ENCODE data around the gene SLC9A9. TPM values are rescaled to one million over a fixed set of nuclear protein-coding genes. Genes with fewer than 3 reads are reported as not detected.

The SLC9A9 gene
- total RNA-seq, 4 donors from 2014 or later, result 7.8 to 19.6 (median 13.4) TPM

DNA sequence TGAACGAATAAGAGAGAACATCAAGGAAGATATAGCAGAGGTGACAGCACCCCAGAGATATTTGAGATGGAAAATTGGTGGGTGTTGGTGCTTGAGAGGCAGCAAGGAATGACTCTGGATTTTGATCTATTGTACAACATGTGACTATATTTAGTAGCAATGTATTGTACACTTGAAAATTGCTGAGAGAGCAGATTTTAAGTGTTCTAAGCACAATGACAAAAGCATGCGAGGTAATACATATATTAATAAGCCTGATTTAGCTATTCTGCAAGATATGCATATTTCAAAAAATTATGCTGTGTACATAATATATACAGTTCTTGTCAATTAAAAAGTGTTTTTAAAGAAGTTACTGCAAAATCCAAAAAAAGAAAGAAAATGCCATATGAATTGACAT, 194.3 kb downstream of the SLC9A9 start:
- Histone ChIP-seq H3K4me1 (no peaks in the 10 kb centered on the region), H3K4me3 (replicated peaks in 1 of 3) (no peak overlapping the region), H3K27me3 (no peaks in the 10 kb centered on the region), H3K9me3 (no peaks in the 10 kb centered on the region), H3K27ac (no peak overlapping the region), H3K36me3 (no peaks in the 10 kb centered on the region)
- intact Hi-C loops (cut with DNase I), result no loop called here
- DNase-seq, result no peak
- WGBS, 2 donors, result 95 to 98% methylated on average over 2 of the region's 2 CpGs
- no peak for TF ChIP-seq POLR2A (IDR thresholded peaks at IDR 0.05)
- TF ChIP-seq, protein P1, sequence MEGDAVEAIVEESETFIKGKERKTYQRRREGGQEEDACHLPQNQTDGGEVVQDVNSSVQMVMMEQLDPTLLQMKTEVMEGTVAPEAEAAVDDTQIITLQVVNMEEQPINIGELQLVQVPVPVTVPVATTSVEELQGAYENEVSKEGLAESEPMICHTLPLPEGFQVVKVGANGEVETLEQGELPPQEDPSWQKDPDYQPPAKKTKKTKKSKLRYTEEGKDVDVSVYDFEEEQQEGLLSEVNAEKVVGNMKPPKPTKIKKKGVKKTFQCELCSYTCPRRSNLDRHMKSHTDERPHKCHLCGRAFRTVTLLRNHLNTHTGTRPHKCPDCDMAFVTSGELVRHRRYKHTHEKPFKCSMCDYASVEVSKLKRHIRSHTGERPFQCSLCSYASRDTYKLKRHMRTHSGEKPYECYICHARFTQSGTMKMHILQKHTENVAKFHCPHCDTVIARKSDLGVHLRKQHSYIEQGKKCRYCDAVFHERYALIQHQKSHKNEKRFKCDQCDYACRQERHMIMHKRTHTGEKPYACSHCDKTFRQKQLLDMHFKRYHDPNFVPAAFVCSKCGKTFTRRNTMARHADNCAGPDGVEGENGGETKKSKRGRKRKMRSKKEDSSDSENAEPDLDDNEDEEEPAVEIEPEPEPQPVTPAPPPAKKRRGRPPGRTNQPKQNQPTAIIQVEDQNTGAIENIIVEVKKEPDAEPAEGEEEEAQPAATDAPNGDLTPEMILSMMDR (IDR thresholded peaks at IDR 0.05), result no peak

DNA sequence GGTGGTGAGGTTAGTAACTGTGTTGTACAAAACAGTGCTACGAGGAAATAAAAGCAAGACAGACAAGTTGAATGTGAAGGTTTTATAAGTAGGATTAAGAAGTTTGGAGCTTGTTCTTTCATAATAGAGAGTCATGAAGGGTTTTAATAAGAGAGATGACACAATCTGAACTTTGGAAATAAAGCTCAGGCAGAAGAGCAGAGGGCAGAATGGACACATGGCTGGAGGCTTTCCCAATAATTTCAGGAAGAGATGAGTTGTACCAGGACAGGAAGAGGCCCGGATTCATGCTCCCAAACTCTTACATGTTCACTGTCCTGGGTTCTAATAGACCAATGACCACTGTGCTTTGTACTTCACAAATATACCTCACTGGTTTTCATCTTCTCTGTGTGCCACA, 194.8 kb downstream of the SLC9A9 start:
- H3K9me3 ChIP-seq, result no peaks in the 10 kb centered on the region
- no peak overlapping the region for H3K4me3 ChIP-seq (replicated peaks in 1 of 3)
- WGBS, 2 donors, result 82 to 89% methylated on average over 2 of the region's 2 CpGs
- TF ChIP-seq, protein P1 (IDR thresholded peaks at IDR 0.05), result no peak
- no peak for TF ChIP-seq POLR2A (IDR thresholded peaks at IDR 0.05)
- no peaks in the 10 kb centered on the region for H3K27me3 ChIP-seq
- intact Hi-C loops (cut with DNase I), result no loop called here
- no peaks in the 10 kb centered on the region for H3K4me1 ChIP-seq
- H3K36me3 ChIP-seq, result no peaks in the 10 kb centered on the region
- H3K27ac ChIP-seq, result no peak overlapping the region
- DNase-seq, result no peak

DNA sequence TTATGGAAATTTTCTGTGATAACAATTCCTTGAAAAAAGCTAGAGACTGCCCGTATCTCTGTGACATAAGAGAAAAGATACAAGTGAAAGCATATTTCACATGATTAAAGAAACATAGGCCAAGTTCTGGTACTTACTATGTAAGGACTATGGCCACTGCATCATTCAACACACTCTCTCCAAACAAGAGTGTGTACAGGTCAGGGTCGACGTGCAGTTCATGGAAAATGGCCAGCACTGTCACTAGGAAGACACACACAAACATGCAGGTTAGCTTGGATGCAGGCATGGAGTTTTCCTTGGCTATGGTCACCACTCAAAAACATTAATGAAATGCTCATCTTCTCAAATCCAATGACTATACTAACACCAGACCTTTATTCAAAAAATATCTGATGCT, 196.2 kb downstream of the SLC9A9 start:
- intact Hi-C loops (cut with DNase I), result no loop called here
- H3K9me3 ChIP-seq, result no peaks in the 10 kb centered on the region
- no peaks in the 10 kb centered on the region for H3K27me3 ChIP-seq

DNA sequence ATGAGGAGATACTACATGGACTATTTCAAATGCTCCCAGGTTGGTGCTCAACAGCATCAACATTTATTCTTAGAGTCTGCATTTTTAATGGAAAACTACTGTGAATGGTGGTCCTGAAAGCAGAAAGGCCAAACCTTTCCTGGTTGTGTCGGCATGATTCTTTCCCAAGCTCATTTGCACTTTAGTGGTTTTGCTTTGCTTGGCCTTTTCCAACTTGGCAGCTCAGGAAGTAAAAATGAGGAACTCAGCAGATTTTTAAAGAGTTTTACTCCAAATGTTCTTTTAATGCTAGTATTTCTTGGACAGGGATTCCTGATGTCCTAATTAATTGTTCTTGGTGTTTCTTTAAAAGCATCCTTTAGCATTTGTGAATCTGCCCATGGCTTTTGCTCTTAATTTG, 197.4 kb downstream of the SLC9A9 start:
- intact Hi-C loops (cut with DNase I), result no loop called here
- no peak for DNase-seq
- TF ChIP-seq, protein P1 (IDR thresholded peaks at IDR 0.05), result no peak
- no peak for TF ChIP-seq POLR2A (IDR thresholded peaks at IDR 0.05)
- H3K4me3 ChIP-seq (replicated peaks in 1 of 3), result no peak overlapping the region
- H3K27me3 ChIP-seq, result no peaks in the 10 kb centered on the region
- no peaks in the 10 kb centered on the region for H3K4me1 ChIP-seq
- no peaks in the 10 kb centered on the region for H3K36me3 ChIP-seq
- no peaks in the 10 kb centered on the region for H3K9me3 ChIP-seq
- WGBS, 2 donors, result 63 to 83% methylated on average over 1 of the region's 1 CpG
- H3K27ac ChIP-seq, result no peak overlapping the region

More for the DNA sequence above, 196.2 kb downstream of the SLC9A9 start:
- H3K36me3 ChIP-seq, result no peaks in the 10 kb centered on the region
- no peak for TF ChIP-seq POLR2A (IDR thresholded peaks at IDR 0.05)
- H3K27ac ChIP-seq, result no peak overlapping the region
- 78 to 90% methylated on average over 3 of the region's 3 CpGs for WGBS, 2 donors
- no peak overlapping the region for H3K4me3 ChIP-seq (replicated peaks in 1 of 3)
- H3K4me1 ChIP-seq, result no peaks in the 10 kb centered on the region
- DNase-seq, result no peak

DNA sequence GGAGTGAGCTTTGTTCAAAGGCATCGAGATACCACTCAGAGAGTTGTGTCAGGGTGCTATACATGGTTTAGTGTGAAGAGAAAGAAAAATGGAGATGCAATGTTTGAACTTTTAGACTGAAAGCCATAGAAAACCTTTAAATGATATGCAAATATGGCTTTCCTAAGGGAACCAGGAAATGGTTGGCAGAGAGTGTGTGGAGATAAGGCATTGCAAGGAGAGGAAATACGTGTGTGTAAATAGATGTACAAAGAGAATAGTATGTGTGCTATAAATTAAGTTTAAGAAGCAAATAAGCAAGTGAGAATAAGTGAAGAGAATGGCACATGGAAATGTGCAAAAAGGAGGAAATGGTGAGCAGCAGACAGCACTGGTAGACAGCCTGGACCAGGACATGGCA, 198.1 kb downstream of the SLC9A9 start:
- no peak overlapping the region for H3K27ac ChIP-seq
- no peak for DNase-seq
- WGBS, 2 donors, result 94 to 98% methylated on average over 2 of the region's 2 CpGs
- H3K36me3 ChIP-seq, result no peaks in the 10 kb centered on the region
- H3K4me1 ChIP-seq, result no peaks in the 10 kb centered on the region
- TF ChIP-seq, protein P1 (IDR thresholded peaks at IDR 0.05), result no peak
- TF ChIP-seq POLR2A (IDR thresholded peaks at IDR 0.05), result no peak
- intact Hi-C loops (cut with DNase I), result no loop called here
- no peaks in the 10 kb centered on the region for H3K27me3 ChIP-seq
- no peaks in the 10 kb centered on the region for H3K9me3 ChIP-seq
- no peak overlapping the region for H3K4me3 ChIP-seq (replicated peaks in 1 of 3)

DNA sequence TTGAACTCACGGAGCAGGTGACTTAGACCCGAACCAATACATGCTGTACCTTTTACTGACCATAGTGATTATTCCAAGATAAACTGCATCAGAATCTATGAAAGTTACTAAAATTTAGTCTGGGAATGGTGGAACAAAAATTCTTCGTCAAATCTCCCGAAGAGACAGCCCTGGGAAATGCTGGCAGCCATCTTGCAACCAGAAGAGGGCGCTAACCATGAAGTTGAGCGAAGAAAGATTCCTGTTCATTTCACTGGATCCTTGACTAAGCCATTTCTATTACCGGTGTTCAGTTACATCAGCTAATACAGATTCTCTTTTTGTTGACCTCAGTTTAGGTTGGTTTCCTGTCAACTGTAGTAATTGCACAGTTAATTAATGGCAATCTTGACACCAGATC, 199.6 kb downstream of the SLC9A9 start:
- no peak overlapping the region for H3K27ac ChIP-seq
- no peaks in the 10 kb centered on the region for H3K27me3 ChIP-seq
- intact Hi-C loops (cut with DNase I), result loop anchor here (10.0 kb wide), 1 partner anchor 534 kb away; the partner anchor contains the start of gene CHST2
- TF ChIP-seq, protein P1 (IDR thresholded peaks at IDR 0.05), result no peak
- no peak for TF ChIP-seq POLR2A (IDR thresholded peaks at IDR 0.05)
- no peaks in the 10 kb centered on the region for H3K36me3 ChIP-seq
- 91% methylated on average over 7 of the region's 7 CpGs for WGBS, 2 donors
- no peak overlapping the region for H3K4me3 ChIP-seq (replicated peaks in 1 of 3)
- no peak for DNase-seq
- no peaks in the 10 kb centered on the region for H3K9me3 ChIP-seq
- H3K4me1 ChIP-seq, result peaks cover 0 to 13% of the 10 kb centered on the region in 2 donors

All from thyroid gland (tissue), 4 donors.